Trophoblast cell (in vitro differentiated cells and primary cell): Measurements from ENCODE around the gene RBFOX1.

Experiments used
- DNase-seq, 2 donors: peaks; one replicate each; pipeline ENCODE4 v3.0.0-alpha.2; 2016
- H2AFZ ChIP-seq: 2 replicates; pipeline ENCODE4 v1.6.1; 2013; ENCODE audit warnings: low read length, moderate library complexity, mild to moderate bottlenecking; ENCODE audit not compliant: insufficient read depth, poor library complexity
- H2AK5ac ChIP-seq: 2 replicates; pipeline ENCODE4 v1.6.1; 2013; ENCODE audit warnings: mild to moderate bottlenecking, low read length
- H2BK120ac ChIP-seq: 2 replicates; pipeline ENCODE4 v1.6.1; 2013; ENCODE audit warnings: low read length, mild to moderate bottlenecking, moderate library complexity; ENCODE audit not compliant: insufficient read depth, poor library complexity
- H2BK12ac ChIP-seq: 2 replicates; pipeline ENCODE4 v1.6.1; 2013; ENCODE audit warnings: mild to moderate bottlenecking, low read length, moderate library complexity
- H2BK5ac ChIP-seq: 2 replicates; pipeline ENCODE4 v1.6.1; 2013; ENCODE audit warnings: low read length, low read depth, moderate library complexity, mild to moderate bottlenecking; ENCODE audit not compliant: poor library complexity
- H3K14ac ChIP-seq: 2 replicates; pipeline ENCODE4 v1.6.1; 2013; ENCODE audit warnings: mild to moderate bottlenecking, low read length
- H3K18ac ChIP-seq: 2 replicates; pipeline ENCODE4 v1.6.1; 2013; ENCODE audit warnings: mild to moderate bottlenecking, low read length
- H3K23ac ChIP-seq: 2 replicates; pipeline ENCODE4 v1.6.1; 2013; ENCODE audit warnings: low read length
- H3K27ac ChIP-seq: 2 replicates; pipeline ENCODE4 v1.5.1; 2013; ENCODE audit warnings: low read depth, mild to moderate bottlenecking, inconsistent platforms, low read length, moderate library complexity
- H3K27me3 ChIP-seq: 2 replicates; pipeline ENCODE4 v1.6.1; 2013; ENCODE audit warnings: inconsistent platforms, mild to moderate bottlenecking, low read length, moderate library complexity; ENCODE audit not compliant: insufficient read depth
- H3K36me3 ChIP-seq, 2 experiments: 1 replicate in 1 of 2; 2 replicates in 1 of 2; pipeline ENCODE4 v1.6.1; 2013; ENCODE audit warnings: low read length in 2 of 2, mild to moderate bottlenecking in 2 of 2, moderate library complexity in 1 of 2; ENCODE audit not compliant: insufficient read depth in 2 of 2, control insufficient read depth in 1 of 2
- H3K4ac ChIP-seq: 2 replicates; pipeline ENCODE4 v1.6.1; 2013; ENCODE audit warnings: low read depth, mild to moderate bottlenecking, low read length, moderate library complexity
- H3K4me1 ChIP-seq, 2 experiments: 1 replicate in 1 of 2; 2 replicates in 1 of 2; pipeline ENCODE4 v1.6.1; 2013; ENCODE audit warnings: low read length in 2 of 2, mild to moderate bottlenecking in 2 of 2, moderate library complexity in 1 of 2; ENCODE audit not compliant: insufficient read depth in 2 of 2, control insufficient read depth in 1 of 2
- H3K4me2 ChIP-seq: 2 replicates; pipeline ENCODE4 v1.6.1; 2013; ENCODE audit warnings: inconsistent platforms, mild to moderate bottlenecking, low read length, moderate library complexity
- H3K4me3 ChIP-seq: 2 replicates; pipeline ENCODE4 v1.5.1; 2013; ENCODE audit warnings: mild to moderate bottlenecking, low read depth, low read length, inconsistent platforms
- H3K79me1 ChIP-seq: one replicate; pipeline ENCODE4 v1.6.1; 2013; ENCODE audit warnings: low read length
- H3K79me2 ChIP-seq: 2 replicates; pipeline ENCODE4 v1.6.1; 2013; ENCODE audit warnings: low read length, mild to moderate bottlenecking; ENCODE audit not compliant: control insufficient read depth, insufficient read depth, poor library complexity
- H3K9ac ChIP-seq: 2 replicates; pipeline ENCODE4 v1.6.1; 2013; ENCODE audit warnings: mild to moderate bottlenecking, low read length
- H3K9me3 ChIP-seq: 2 replicates; pipeline ENCODE4 v1.6.1; 2013; ENCODE audit warnings: low read depth, mild to moderate bottlenecking, control low read depth, inconsistent platforms, low read length; ENCODE audit not compliant: insufficient read depth
- H4K12ac ChIP-seq: 2 replicates; pipeline ENCODE4 v1.6.1; 2013; ENCODE audit warnings: low read depth, mild to moderate bottlenecking, low read length, moderate library complexity
- H4K8ac ChIP-seq: 2 replicates; pipeline ENCODE4 v1.6.1; 2013; ENCODE audit warnings: low read depth, mild to moderate bottlenecking, low read length, moderate library complexity
- H4K91ac ChIP-seq: one replicate; pipeline ENCODE4 v1.6.1; 2013; ENCODE audit warnings: low read depth, mild to moderate bottlenecking, low read length, moderate library complexity
- WGBS: extraction: QIAGEN DNeasy Blood & Tissue Kit; methylation state at CpG from one replicate; pipeline ENCODE4 v1.1.7; 2013; ENCODE audit warnings: missing lambda C conversion rate; ENCODE audit not compliant: insufficient read length, insufficient coverage; ENCODE audit errors: extremely low coverage; 5-methylcytosine and 5-hydroxymethylcytosine counted together

Gene RBFOX1

GRCh38 chr16:7579454-7579853 lies 246.8 kb downstream of the RBFOX1 start:
- no peak overlapping the region for H2BK120ac ChIP-seq
- H3K9me3 ChIP-seq: no peaks in the 10 kb centered on the region
- H3K4me2 ChIP-seq: no peak overlapping the region
- no peak overlapping the region for H3K9ac ChIP-seq
- no peak overlapping the region for H3K27ac ChIP-seq
- H4K12ac ChIP-seq: no peak overlapping the region
- no peak overlapping the region for H2AK5ac ChIP-seq
- H2AFZ ChIP-seq: no peak overlapping the region
- no peak overlapping the region for H3K18ac ChIP-seq
- H2BK12ac ChIP-seq: no peak overlapping the region
- no peak overlapping the region for H4K8ac ChIP-seq
- H3K4me1 ChIP-seq: no peaks in the 10 kb centered on the region
- no peak overlapping the region for H3K4me3 ChIP-seq
- H3K4ac ChIP-seq: no peak overlapping the region
- no peak overlapping the region for H2BK5ac ChIP-seq
- H3K27me3 ChIP-seq: no peaks in the 10 kb centered on the region
- no peak overlapping the region for H3K14ac ChIP-seq
- H3K79me1 ChIP-seq: no peaks in the 10 kb centered on the region
- no peaks in the 10 kb centered on the region for H3K79me2 ChIP-seq
- H3K23ac ChIP-seq: no peak overlapping the region
- H4K91ac ChIP-seq: no peak overlapping the region
- H3K36me3 ChIP-seq: no peaks in the 10 kb centered on the region
- DNase-seq: no peak
- no CpG with 5 or more reads among the region's 8 CpGs for WGBS

DNA sequence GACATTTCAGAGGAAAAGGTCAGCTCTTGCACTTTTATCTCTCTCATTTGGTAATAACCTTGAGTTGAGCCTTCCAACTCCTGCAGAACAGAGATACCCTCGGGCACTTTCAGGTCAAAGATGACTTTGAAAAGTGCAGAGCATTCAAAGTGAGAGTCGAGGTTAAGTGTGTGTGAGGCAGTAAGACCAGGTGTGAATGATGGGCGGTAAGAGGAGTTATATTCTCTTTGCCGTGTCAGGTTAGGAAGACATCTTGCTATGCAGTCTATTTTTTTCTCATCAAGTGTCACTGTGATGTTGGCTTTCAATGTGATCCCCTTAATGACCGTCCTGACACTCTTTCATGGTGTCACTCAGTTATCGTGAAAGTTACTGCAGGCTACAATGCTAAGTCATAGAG lies 248.5 kb downstream of the RBFOX1 start:
- Histone ChIP-seq H3K4ac (no peak overlapping the region), H3K4me1 (no peaks in the 10 kb centered on the region)

GRCh38 chr16:7583396-7583795 lies 250.8 kb downstream of the RBFOX1 start:
- Histone ChIP-seq H3K9ac (no peak overlapping the region), H2BK120ac (no peak overlapping the region), H3K18ac (no peak overlapping the region), H2BK5ac (no peak overlapping the region), H3K23ac (no peak overlapping the region), H3K27ac (no peak overlapping the region), H2AFZ (no peak overlapping the region), H3K4me1 (no peaks in the 10 kb centered on the region), H3K4me2 (no peak overlapping the region), H4K12ac (no peak overlapping the region), H2AK5ac (no peak overlapping the region), H3K9me3 (no peaks in the 10 kb centered on the region), H3K79me2 (no peaks in the 10 kb centered on the region), H3K27me3 (no peaks in the 10 kb centered on the region), H4K8ac (no peak overlapping the region), H3K79me1 (no peaks in the 10 kb centered on the region), H3K4me3 (no peak overlapping the region), H3K4ac (no peak overlapping the region), H3K14ac (no peak overlapping the region), H3K36me3 (no peaks in the 10 kb centered on the region), H2BK12ac (no peak overlapping the region), H4K91ac (no peak overlapping the region)
- WGBS: no CpG with 5 or more reads among the region's 4 CpGs
- no peak for DNase-seq

More for the DNA sequence above, 248.5 kb downstream of the RBFOX1 start:
- Histone ChIP-seq H3K4me2 (no peak overlapping the region), H3K23ac (no peak overlapping the region), H4K91ac (no peak overlapping the region), H2AFZ (no peak overlapping the region), H3K27me3 (no peaks in the 10 kb centered on the region), H3K9ac (no peak overlapping the region), H3K14ac (no peak overlapping the region), H3K9me3 (no peaks in the 10 kb centered on the region), H4K8ac (no peak overlapping the region), H2BK120ac (no peak overlapping the region), H2BK12ac (no peak overlapping the region), H4K12ac (no peak overlapping the region), H3K27ac (no peak overlapping the region), H3K4me3 (no peak overlapping the region), H2BK5ac (no peak overlapping the region), H3K36me3 (no peaks in the 10 kb centered on the region), H3K18ac (no peak overlapping the region), H2AK5ac (no peak overlapping the region), H3K79me2 (no peaks in the 10 kb centered on the region), H3K79me1 (no peaks in the 10 kb centered on the region)
- DNase-seq: no peak
- no CpG with 5 or more reads among the region's 6 CpGs for WGBS

GRCh38 chr16:7584561-7584960 lies 251.9 kb downstream of the RBFOX1 start:
- H2BK120ac ChIP-seq: no peak overlapping the region
- no peak overlapping the region for H2AFZ ChIP-seq
- H2AK5ac ChIP-seq: no peak overlapping the region
- no peak overlapping the region for H3K9ac ChIP-seq
- no peak overlapping the region for H3K4ac ChIP-seq
- H4K12ac ChIP-seq: no peak overlapping the region
- no peaks in the 10 kb centered on the region for H3K27me3 ChIP-seq
- H3K23ac ChIP-seq: no peak overlapping the region
- H3K79me2 ChIP-seq: no peaks in the 10 kb centered on the region
- H4K91ac ChIP-seq: no peak overlapping the region
- H3K27ac ChIP-seq: no peak overlapping the region
- no peak overlapping the region for H2BK12ac ChIP-seq
- no peak overlapping the region for H4K8ac ChIP-seq
- H3K4me1 ChIP-seq: no peaks in the 10 kb centered on the region
- no peak for DNase-seq
- H2BK5ac ChIP-seq: no peak overlapping the region
- no peak overlapping the region for H3K4me2 ChIP-seq
- H3K36me3 ChIP-seq: no peaks in the 10 kb centered on the region
- no peaks in the 10 kb centered on the region for H3K9me3 ChIP-seq
- no peaks in the 10 kb centered on the region for H3K79me1 ChIP-seq
- no CpG with 5 or more reads among the region's 6 CpGs for WGBS
- no peak overlapping the region for H3K14ac ChIP-seq
- H3K4me3 ChIP-seq: no peak overlapping the region
- no peak overlapping the region for H3K18ac ChIP-seq
